ENCODE data around the gene DCP2.

Gene DCP2

GRCh38 chr5:113022661-113023060 is 46.1 kb downstream of the DCP2 start:
- no peak for TF ChIP-seq ZFX (IDR thresholded peaks at IDR 0.05)
- TF ChIP-seq CTCF (conservative IDR thresholded peaks at IDR 0.05), result no peak
- H3K27ac ChIP-seq, result no peak overlapping the region

- TF ChIP-seq CTCF (conservative IDR thresholded peaks at IDR 0.05), result no peak
- no peak for TF ChIP-seq ZFX (IDR thresholded peaks at IDR 0.05)
- no peak overlapping the region for H3K27ac ChIP-seq
Measured at GRCh38 chr5:113024076-113024697, 47.6 kb downstream of the DCP2 start.

- TF ChIP-seq CTCF (conservative IDR thresholded peaks at IDR 0.05) (no peak), ZFX (IDR thresholded peaks at IDR 0.05) (no peak)
- no peak overlapping the region for H3K27ac ChIP-seq
Measured at GRCh38 chr5:113025596-113025995, 49.0 kb downstream of the DCP2 start.

- TF ChIP-seq ZFX (IDR thresholded peaks at IDR 0.05) (no peak), CTCF (conservative IDR thresholded peaks at IDR 0.05) (no peak)
- no peak overlapping the region for H3K27ac ChIP-seq
Measured at GRCh38 chr5:113026211-113026610, 49.6 kb downstream of the DCP2 start.

GRCh38 chr5:113027015-113027414 is 50.4 kb downstream of the DCP2 start:
- no peak for TF ChIP-seq ZFX (IDR thresholded peaks at IDR 0.05)
- no peak for TF ChIP-seq CTCF (conservative IDR thresholded peaks at IDR 0.05)
- H3K27ac ChIP-seq, result no peak overlapping the region

GRCh38 chr5:113027431-113027830 is 50.8 kb downstream of the DCP2 start:
- TF ChIP-seq ZFX (IDR thresholded peaks at IDR 0.05) (no peak), CTCF (conservative IDR thresholded peaks at IDR 0.05) (no peak)
- H3K27ac ChIP-seq, result no peak overlapping the region

GRCh38 chr5:113029614-113030013 is 53.0 kb downstream of the DCP2 start:
- TF ChIP-seq ZFX (IDR thresholded peaks at IDR 0.05) (no peak), CTCF (conservative IDR thresholded peaks at IDR 0.05) (no peak)
- H3K27ac ChIP-seq, result no peak overlapping the region

All from C4-2B (cell line).